ENCODE measurements around the gene INO80D. TPM values are rescaled to one million over a fixed set of nuclear protein-coding genes. Genes with fewer than 3 reads are reported as not detected.

Gene INO80D
- total RNA-seq, 1 experiment from 2014 or later, result 14.4 TPM

DNA sequence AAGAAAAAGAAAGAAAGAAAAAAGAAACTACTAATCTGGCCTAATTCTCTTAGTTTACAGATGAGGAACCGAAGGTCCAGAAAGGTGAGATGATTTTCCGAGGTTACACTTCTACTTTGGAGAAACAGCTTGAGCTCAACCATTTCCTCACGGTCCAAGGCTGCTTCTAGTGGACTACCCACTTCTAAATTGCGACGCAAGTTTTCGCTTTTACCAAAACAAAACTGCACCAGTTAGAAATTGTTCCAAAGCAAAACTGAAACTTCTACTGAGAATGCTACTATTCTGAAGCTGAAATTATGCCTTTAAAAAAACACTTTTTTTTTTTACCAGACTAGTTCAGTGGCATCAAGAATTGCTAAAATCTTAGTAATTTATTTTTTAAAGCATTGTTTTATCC lies 101.6 kb downstream of the INO80D start:
- H3K9ac ChIP-seq (ENCODE audit: low read length), result no peak overlapping the region
- TF ChIP-seq POLR2A (IDR thresholded peaks at IDR 0.05; ENCODE audit: borderline replicate concordance, extremely low read depth, insufficient read depth, insufficient read length) (no peak), EZH2 (IDR thresholded peaks at IDR 0.05) (no peak), RAD21 (IDR thresholded peaks at IDR 0.05; ENCODE audit: low read depth) (no peak), FOSL1 (IDR thresholded peaks at IDR 0.05; ENCODE audit: low read depth) (no peak)
- TF ChIP-seq, protein P1, sequence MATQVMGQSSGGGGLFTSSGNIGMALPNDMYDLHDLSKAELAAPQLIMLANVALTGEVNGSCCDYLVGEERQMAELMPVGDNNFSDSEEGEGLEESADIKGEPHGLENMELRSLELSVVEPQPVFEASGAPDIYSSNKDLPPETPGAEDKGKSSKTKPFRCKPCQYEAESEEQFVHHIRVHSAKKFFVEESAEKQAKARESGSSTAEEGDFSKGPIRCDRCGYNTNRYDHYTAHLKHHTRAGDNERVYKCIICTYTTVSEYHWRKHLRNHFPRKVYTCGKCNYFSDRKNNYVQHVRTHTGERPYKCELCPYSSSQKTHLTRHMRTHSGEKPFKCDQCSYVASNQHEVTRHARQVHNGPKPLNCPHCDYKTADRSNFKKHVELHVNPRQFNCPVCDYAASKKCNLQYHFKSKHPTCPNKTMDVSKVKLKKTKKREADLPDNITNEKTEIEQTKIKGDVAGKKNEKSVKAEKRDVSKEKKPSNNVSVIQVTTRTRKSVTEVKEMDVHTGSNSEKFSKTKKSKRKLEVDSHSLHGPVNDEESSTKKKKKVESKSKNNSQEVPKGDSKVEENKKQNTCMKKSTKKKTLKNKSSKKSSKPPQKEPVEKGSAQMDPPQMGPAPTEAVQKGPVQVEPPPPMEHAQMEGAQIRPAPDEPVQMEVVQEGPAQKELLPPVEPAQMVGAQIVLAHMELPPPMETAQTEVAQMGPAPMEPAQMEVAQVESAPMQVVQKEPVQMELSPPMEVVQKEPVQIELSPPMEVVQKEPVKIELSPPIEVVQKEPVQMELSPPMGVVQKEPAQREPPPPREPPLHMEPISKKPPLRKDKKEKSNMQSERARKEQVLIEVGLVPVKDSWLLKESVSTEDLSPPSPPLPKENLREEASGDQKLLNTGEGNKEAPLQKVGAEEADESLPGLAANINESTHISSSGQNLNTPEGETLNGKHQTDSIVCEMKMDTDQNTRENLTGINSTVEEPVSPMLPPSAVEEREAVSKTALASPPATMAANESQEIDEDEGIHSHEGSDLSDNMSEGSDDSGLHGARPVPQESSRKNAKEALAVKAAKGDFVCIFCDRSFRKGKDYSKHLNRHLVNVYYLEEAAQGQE (IDR thresholded peaks at IDR 0.05; ENCODE audit: low read depth), result no peak
- TF ChIP-seq, protein P2, sequence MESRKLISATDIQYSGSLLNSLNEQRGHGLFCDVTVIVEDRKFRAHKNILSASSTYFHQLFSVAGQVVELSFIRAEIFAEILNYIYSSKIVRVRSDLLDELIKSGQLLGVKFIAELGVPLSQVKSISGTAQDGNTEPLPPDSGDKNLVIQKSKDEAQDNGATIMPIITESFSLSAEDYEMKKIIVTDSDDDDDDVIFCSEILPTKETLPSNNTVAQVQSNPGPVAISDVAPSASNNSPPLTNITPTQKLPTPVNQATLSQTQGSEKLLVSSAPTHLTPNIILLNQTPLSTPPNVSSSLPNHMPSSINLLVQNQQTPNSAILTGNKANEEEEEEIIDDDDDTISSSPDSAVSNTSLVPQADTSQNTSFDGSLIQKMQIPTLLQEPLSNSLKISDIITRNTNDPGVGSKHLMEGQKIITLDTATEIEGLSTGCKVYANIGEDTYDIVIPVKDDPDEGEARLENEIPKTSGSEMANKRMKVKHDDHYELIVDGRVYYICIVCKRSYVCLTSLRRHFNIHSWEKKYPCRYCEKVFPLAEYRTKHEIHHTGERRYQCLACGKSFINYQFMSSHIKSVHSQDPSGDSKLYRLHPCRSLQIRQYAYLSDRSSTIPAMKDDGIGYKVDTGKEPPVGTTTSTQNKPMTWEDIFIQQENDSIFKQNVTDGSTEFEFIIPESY (IDR thresholded peaks at IDR 0.05; ENCODE audit: extremely low read depth, insufficient replicate concordance, low read length), result no peak
- TF ChIP-seq, protein P3, sequence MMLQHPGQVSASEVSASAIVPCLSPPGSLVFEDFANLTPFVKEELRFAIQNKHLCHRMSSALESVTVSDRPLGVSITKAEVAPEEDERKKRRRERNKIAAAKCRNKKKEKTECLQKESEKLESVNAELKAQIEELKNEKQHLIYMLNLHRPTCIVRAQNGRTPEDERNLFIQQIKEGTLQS (IDR thresholded peaks at IDR 0.05), result no peak
- no peak overlapping the region for H3K27ac ChIP-seq (ENCODE audit: low read depth, low read length)
- RAD21 ChIA-PET (ENCODE audit: low non-redundant PET in 1 of 2, low total read pairs in 2 of 2, uncharacterized antibody in 2 of 2, unreplicated experiment in 2 of 2), result no interaction called here
- no peak overlapping the region for H3K4me3 ChIP-seq (replicated peaks in 1 of 2; ENCODE audit: low read depth in 1 of 2, low read length in 2 of 2)
- POLR2A ChIA-PET, result no interaction called here
- H3K79me2 ChIP-seq (ENCODE audit: insufficient read depth, low read length), result no peaks in the 10 kb centered on the region
- no TSS peak for BruUV-seq (replicated peaks)
- ATAC-seq (no peak), DNase-seq (ENCODE audit: low read depth, low spot score) (no peak)
- H2AFZ ChIP-seq (ENCODE audit: low read depth, low read length, poor library complexity, severe bottlenecking), result no peak overlapping the region
- H3K4me2 ChIP-seq (ENCODE audit: low read length), result no peak overlapping the region
- no peaks in the 10 kb centered on the region for H3K9me2 ChIP-seq (ENCODE audit: insufficient read depth)
- CTCF ChIA-PET, result no interaction called here
- H3K4me1 ChIP-seq (ENCODE audit: control insufficient read depth in 1 of 2, insufficient read depth in 2 of 2, low read length in 2 of 2), result no peaks in the 10 kb centered on the region
- H3K36me3 ChIP-seq (ENCODE audit: control insufficient read depth in 1 of 2, insufficient read depth in 2 of 2, low read length in 2 of 2), result no peaks in the 10 kb centered on the region
- intact Hi-C loops (cut with micrococcal nuclease), result no loop called here
- no peaks in the 10 kb centered on the region for H3K9me3 ChIP-seq (ENCODE audit: control insufficient read depth in 1 of 2, insufficient read depth in 1 of 2, low read depth in 1 of 2, low read length in 2 of 2)
- H3K27me3 ChIP-seq (ENCODE audit: insufficient read depth, low read length), result no peaks in the 10 kb centered on the region
- H4K20me1 ChIP-seq (ENCODE audit: insufficient read depth), result no peaks in the 10 kb centered on the region

All from HCT116 (cell line).